Transverse colon (tissue), 4 donors: Measurements from ENCODE around the gene EYA3.

Experiments
- CTCF ChIP-seq, 5 experiments: fragments of 200-600 bp in 3 of 5; fragments of 450-650 bp in 2 of 5; sonication (generic) in 3 of 5; IDR thresholded peaks; 1 replicate in 2 of 5; 2 replicates in 3 of 5; pipeline ENCODE4 v1.5.1; 2016 to 2017; ENCODE audit warnings: antibody characterized with exemption in 5 of 5, inconsistent platforms in 3 of 5, mild to moderate bottlenecking in 2 of 5, moderate library complexity in 1 of 5
- POLR2A ChIP-seq: fragments of 450-650 bp; IDR thresholded peaks from one replicate; pipeline ENCODE4 v1.6.1; 2016; ENCODE audit warnings: antibody characterized with exemption, mild to moderate bottlenecking, moderate library complexity
- POLR2AphosphoS5 ChIP-seq, 3 donors: sonication (generic); formaldehyde crosslinking; IDR thresholded peaks; one replicate each; pipeline ENCODE4 v1.6.1; 2016; ENCODE audit warnings: antibody characterized with exemption in 3 of 3

GRCh38 chr1:28070725-28071593 is 17.5 kb downstream of the EYA3 start:
- TF ChIP-seq POLR2A (no peak), CTCF (IDR thresholded peaks at IDR 0.05) (no peak), POLR2AphosphoS5 (IDR thresholded peaks at IDR 0.05) (no peak)
